Iris pigment epithelial cell (primary cell): ENCODE measurements around the gene TP53TG3B.
"Not testable (repeated sequence)": the region's sequence is repeated elsewhere in the genome, so short reads cannot be mapped to it uniquely, and the experiment has no call there.

Experiments used
- DNase-seq: peaks from one replicate; pipeline ENCODE4 v3.0.0-alpha.2; 2011; ENCODE audit warnings: low read depth

TP53TG3B gene, protein sequence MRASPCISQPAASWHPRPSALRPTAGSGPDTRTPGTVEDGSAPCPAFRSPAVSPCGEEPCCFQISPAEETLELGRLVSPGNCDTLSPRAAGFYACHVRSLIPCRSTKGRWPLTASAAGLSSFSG

DNA sequence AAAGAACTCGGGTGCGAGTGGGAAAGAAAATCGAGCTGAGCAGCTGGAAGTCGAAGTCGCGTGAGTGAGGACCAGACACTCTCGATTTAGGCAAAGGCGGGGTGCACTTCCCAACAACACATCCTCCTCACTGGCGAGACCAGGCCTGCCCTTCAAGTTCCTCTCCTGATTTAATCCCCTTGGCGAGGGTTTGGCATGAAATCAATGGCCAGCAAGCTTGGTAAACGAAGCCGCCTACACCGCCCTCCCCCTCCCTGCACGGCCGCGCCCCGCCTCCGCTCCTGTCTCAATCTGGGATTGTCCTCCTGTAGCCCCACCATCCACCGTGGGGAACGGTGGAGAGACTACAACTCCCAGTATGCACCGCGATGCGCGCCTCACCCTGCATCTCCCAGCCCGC is at the start of gene TP53TG3B:
TSS of gene TP53TG3B (plus strand) at position 301 of the 400 bp plus-strand sequence. CDS start at position 369, 68 bp downstream.
- not testable (repeated sequence) for DNase-seq

DNA sequence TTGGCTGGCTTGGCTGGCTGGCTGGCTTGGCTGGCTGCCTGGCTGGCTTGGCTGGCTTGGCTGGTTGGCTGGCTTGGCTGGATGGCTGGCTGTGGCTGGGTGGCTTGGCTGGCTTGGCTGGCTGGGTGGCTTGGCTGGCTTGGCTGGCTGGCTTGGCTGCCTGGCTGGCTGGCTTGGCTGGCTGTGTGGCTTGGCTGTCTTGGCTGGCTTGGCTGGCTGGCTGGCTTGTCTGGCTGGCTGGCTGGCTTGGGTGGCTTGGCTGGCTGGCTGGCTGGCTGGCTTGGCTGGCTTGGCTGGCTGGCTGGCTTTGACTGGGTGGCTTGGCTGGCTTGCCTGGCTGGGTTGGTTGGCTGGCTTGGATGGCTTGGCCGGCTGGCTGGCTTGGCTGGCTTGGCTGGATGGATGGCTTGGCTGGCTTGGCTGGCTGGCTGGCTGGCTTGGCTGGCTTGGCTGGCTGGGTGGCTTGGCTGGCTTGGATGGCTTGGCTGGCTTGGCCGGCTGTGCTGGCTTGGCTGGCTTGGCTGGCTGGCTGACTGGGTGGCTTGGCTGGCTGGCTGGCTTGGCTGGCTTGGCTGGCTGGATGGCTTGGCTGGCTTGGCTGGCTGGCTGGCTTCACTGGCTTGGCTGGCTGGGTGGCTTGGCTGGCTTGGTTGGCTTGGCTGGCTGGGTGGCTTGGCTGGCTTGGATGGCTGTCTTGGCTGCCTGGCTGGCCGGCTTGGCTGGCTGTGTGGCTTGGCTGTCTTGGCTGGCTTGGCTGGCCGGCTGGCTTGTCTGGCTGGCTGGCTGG is 24.2 kb upstream of the TP53TG3B start:
- not testable (repeated sequence) for DNase-seq

DNA sequence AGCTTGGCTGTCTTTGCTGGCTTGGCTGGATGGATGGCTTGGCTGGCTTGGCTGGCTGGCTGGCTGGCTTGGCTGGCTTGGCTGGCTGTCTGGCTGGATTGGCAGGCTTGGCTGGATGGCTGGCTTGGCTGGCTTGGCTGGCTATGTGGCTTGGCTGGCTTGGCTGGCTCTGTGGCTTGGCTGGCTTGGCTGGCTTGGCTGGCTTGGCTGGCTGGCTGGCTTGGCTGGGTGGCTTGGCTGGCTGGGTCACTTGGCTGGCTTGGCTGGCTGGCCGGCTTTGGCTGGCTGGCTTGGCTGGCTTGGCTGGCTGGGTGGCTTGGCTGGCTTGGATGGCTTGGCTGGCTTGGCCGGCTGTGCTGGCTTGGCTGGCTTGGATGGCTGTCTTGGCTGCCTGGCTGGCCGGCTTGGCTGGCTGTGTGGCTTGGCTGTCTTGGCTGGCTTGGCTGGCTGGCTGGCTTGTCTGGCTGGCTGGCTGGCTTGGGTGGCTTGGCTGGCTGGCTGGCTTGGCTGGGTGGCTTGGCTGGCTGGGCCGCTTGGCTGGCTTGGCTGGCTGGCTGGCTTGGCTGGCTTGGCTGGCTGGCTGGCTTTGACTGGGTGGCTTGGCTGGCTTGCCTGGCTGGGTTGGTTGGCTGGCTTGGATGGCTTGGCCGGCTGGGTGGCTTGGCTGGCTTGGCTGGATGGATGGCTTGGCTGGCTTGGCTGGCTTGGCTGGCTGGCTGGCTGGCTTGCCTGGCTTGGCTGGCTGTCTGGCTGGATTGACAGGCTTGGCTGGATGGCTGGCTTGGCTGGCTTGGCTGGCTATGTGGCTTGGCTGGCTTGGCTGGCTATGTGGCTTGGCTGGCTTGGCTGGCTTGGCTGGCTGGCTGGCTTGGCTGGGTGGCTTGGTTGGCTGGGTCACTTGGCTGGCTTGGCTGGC is 22.8 kb upstream of the TP53TG3B start:
- DNase-seq: not testable (repeated sequence)

DNA sequence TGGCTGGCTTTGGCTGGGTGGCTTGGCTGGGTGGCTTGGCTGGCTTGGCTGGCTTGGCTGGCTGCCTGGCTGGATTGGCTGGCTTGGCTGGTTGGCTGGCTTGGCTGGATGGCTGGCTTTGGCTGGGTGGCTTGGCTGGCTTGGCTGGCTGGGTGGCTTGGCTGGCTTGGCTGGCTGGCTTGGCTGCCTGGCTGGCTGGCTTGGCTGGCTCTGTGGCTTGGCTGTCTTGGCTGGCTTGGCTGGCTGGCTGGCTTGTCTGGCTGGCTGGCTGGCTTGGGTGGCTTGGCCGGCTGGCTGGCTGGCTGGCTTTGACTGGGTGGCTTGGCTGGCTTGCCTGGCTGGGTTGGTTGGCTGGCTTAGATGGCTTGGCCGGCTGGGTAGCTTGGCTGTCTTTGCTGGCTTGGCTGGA is 22.1 kb upstream of the TP53TG3B start:
- not testable (repeated sequence) for DNase-seq

DNA sequence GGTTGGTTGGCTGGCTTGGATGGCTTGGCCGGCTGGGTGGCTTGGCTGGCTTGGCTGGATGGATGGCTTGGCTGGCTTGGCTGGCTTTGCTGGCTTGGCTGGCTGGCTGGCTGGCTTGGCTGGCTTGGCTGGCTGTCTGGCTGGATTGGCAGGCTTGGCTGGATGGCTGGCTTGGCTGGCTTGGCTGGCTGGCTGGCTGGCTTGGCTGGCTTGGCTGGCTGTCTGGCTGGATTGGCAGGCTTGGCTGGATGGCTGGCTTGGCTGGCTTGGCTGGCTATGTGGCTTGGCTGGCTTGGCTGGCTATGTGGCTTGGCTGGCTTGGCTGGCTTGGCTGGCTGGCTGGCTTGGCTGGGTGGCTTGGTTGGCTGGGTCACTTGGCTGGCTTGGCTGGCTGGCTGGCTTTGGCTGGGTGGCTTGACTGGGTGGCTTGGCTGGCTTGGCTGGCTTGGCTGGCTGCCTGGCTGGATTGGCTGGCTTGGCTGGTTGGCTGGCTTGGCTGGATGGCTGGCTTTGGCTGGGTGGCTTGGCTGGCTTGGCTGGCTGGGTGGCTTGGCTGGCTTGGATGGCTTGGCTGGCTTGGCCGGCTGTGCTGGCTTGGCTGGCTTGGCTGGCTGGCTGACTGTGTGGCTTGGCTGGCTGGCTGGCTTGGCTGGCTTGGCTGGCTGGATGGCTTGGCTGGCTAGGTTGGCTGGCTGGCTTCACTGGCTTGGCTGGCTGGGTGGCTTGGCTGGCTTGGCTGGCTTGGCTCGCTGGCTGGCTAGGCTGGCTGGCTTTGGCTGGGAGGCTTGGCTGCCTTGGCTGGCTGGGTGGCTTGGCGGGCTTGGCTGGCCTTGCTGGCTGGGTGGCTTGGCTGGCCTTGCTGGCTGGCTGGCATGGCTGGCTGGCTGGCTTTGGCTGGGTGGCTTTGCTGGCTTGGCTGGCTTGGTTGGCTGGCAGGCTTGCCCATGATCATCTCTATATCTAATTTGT is 21.3 kb upstream of the TP53TG3B start:
- not testable (repeated sequence) for DNase-seq
